ENCODE data around the gene PIK3R4.

PIK3R4 gene

DNA sequence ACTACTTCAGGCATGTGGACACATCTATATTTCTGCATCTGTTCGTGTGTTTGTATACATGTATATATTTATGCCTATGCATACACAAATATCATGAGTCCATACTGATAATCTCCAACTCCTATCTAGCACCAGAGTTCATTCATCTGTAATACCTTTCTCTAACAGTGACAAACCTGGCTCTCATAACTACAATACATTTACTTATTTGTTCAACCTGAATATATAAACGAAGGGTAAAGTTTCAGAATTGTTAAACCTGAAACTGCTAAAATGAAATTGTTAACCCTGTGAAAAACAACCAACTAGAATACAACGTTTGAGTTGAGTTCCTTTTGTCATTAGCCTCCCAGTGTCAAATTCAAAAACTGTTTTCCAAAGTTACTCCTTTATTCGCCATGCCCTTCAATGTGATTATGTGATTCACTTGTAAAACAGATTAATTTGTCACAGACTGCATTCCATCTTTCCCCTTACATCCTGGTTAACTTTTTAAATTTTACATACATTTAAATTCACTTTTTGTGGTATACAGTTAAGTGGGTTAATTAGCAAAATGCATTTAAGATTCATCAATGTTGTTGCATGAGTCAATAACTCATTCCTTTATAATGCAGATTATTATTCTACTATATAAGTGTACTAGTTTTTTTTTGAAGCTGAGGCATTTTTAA lies 58.5 kb downstream of the PIK3R4 start:
- no peak for ATAC-seq

DNA sequence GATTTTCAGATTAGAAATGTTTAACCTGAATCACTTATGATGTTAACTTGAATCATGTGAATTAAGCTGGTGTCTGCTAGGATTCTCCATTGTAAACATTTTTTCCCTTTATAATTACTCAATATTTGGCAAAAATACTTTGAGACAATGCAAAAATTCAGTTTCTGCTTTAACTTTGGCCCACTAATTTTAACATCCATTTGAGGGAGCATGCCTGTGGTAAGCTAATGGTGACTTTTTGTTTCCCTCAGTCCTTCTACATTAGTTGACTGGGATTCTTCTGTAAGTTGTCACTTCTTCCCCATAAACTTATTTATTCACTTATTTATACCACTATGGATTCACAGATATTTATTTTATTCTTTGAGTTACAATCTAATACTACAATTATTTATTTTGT lies 59.3 kb downstream of the PIK3R4 start:
- no peak for ATAC-seq

DNA sequence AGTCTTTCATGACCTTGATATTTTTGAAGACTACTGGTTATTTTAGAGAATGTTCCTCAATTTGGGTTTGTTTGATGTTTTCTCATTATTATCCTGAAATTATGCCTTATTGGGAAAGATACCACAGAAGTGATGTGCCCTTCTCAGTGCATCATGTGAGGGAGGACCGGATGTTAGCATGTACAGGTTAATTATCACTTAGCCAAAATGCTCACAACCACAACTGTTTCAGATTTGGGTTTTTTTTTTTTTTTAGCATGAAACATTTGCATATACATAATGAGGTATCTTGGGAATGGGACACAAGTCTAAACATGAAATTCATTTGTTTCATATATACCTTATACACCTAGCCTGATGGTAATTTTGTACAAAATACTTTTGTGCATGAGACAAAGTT lies 59.8 kb downstream of the PIK3R4 start:
- no peak for ATAC-seq

DNA sequence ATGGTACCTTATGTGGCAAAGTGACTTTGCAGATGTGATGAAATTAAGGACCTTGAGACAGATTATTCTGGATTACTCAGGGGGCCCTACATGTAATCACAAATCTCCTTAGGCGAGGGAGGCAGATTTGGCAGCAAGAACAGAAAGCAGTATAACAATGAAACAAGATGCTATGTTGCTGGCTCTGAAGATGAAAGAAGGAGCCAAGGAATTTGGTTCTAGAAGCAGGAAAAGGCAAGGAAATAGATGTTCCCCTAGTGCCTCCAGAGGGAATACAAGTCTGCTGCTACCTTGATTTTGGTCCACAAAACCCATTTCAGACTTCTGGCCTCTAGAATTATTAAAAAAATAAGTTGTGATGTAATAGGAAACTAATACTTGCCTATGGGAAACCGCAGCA lies 64.5 kb downstream of the PIK3R4 start:
- no peak for ATAC-seq

DNA sequence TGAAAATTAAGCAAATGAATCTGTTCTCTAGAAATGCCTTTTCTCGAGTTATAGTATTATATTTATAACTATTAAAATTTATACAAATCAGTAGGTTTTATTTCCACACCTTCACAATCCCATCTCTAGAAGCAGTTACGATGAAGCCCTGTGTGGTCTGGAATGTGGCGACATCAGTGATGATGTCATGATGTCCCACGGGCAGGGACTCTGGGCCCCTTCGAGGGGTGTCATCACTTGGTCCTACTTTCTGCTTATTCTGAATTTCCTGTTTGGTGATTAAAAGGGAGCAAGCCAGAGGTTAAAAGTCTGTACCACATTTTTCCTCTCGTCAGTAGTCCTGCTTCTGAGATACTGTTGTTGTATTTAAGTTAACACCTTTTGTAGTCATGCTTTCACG lies 67.4 kb downstream of the PIK3R4 start:
- no peak for ATAC-seq

DNA sequence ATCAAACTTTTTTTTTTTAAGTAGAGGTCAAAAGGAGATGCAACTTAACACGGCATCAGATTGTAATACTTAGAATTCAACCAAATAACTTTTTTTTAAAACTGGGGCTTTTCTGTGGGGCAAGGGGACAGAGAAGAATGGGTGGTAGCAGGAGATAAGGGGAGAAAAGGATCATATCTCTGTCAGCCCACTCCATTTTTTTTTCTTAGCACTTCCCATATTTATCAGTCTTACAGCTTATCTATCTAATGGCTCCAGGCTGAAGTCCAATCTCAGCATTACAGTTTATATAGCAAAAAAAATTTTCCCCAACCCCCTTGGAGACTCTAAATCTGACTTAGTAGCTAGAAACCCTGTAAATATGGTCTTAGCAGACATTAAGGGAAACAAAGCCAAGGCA lies 69.3 kb downstream of the PIK3R4 start:
- ATAC-seq: no peak

DNA sequence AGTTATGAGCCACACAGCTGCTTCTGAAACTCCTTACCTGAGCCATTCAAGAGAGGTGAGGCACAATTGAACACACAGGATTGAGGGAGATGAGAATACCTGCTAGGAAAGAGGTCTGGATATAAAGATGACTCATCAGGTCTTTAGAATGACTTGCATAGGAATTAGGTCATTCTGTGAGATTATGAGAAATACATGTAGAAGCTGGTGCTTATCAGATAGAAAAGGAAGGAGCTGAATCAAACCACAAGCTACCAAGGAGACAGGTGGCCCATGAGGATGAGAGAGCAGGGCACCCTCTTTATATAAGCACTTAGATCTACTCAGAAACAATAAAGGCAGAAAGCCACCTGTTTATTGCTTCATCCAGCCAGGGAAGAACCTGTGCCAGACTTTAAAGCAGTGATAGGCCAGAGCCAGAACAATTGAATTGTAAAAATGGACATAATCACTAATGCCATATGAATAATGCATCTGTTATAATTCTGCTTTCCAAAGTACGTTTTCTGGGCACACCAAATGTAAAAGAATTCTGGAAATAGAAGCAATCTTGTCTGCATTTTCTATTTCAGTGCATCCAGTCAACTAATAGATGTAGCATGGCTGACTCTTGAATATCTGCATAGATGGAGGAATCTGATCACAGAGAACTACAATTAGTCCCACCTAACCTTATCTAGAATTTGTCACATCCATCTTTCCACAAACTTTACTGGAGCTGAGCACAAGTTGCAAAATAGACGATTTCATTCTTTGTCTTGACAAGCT lies 74.9 kb downstream of the PIK3R4 start:
- no peak for ATAC-seq

DNA sequence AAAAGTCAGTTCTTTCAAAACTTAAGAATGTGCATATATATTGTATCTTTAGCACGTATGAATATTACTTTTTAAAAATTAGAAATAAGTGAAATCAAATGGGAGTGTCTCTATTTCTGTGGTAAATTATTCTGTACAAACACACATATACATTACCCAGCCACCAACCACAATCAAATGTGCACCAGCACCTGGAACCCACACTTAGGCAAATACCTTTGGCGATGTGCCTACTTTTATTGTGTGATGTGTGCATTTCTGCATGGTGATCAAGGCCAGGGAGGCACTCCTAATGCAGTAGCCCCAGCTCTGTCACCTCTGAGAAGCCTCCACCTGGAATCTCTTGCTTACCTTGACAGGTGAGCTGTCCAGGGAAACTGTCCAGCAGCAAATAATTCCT lies 76.9 kb downstream of the PIK3R4 start:
- no peak for ATAC-seq

DNA sequence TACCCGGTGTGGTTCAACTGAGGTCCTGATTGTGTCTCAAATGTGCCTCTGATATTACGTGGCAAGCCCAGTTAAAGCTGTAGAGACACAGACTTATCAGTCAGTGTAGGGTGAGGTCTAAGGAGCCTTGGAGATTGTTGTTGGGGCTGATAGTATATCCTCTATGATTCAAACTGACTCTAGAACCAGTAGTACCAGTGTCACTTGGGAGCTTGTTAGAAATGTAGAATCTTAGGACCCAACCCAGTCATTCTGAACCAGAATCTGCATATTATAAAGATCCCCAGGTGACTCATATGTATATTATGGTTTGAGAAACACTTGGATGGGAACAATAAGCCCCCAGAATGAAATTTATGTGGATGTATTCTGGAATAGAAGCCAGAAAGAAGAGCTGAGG lies 83.5 kb downstream of the PIK3R4 start:
- no peak for ATAC-seq

DNA sequence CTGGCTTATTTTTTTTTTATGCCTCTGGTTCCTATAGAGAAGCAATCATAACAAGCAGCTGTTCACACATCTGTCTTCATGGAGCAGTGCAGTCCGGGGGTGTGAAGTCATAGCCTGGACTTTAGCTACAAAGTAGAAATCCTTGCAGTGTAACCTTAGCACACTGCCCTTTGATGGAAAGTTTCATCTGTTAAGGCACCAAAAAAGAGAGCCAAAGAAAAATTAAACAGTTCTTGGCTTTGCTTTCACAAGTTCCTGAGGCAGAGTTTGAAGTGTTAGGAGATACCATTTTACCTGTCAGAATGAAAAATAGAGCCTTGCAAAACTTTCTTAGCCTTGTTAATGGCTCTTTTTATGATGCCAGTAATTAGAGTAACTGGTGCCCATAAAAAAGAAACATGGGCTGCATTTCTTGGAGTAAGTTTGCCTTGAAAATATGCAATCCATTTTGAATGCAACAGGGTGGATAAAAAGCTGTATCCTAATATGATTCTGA lies 84.1 kb downstream of the PIK3R4 start:
- no peak for ATAC-seq

DNA sequence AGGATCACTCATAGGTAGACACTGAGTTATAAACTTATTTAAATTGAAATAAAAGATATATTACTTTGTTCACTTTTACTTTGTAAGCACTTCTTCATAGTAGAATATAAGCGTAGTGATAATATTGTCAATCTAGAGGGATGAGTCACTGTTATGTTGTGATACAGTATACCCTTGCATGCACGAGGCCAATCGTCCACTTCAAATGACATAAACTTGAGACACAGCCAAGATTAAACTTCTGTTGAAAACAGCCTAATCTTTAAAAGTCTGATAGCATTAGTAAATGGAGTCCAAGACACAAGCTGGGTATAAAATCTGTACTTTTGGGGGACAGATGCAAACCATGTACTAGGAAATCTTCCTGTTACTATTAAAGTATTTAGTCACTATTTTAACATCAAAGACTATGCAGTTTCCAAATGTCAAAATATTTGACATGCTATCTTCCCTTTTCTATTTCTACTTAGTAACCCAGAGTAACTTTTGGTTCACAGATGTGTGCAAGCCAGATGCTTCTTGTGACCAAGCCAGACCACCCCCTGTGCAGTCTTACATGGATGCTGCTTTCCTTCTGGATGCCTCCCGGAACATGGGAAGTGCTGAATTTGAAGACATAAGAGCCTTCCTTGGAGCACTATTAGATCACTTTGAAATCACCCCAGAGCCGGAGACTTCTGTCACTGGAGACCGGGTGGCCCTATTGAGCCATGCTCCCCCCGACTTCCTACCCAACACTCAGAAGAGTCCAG lies 85.3 kb downstream of the PIK3R4 start:
- no peak for ATAC-seq

DNA sequence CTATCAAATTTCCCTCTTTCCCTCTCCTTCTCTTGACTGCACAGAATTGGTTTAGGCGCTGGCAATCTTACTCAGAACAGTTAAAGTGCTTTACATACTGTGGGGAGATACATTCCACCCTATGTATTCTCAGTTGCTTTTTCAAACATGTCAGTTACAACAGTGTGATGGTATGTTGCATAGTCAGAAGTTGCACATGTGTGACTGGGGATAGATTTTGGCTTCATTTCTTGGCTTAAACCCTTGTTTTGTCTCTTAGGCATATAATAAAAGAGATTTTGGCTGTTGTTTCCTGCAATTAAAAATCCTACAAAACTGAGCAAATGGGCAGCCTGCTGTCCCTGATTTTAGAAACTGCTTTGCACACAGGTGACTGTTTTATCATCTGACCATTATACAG lies 86.7 kb downstream of the PIK3R4 start:
- ATAC-seq: no peak

DNA sequence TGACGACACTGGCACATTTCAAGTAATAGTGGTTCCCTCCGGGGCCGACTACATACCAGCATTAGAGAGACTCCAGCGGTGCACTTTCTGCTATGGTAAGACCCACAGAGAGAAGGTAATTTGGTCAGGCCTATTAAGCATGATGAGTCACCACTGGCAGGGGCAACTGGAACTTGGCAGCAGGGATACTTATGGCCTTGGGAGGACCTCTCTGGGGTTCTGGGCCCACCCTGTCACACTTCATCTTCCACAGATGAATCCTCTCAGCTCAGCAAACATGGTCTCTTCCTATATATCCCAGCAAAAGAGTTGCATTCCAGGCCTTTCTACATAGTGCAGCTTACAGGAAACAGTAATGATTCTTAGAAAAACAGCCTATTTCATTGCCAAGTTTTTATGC lies 88.0 kb downstream of the PIK3R4 start:
- no peak for ATAC-seq

DNA sequence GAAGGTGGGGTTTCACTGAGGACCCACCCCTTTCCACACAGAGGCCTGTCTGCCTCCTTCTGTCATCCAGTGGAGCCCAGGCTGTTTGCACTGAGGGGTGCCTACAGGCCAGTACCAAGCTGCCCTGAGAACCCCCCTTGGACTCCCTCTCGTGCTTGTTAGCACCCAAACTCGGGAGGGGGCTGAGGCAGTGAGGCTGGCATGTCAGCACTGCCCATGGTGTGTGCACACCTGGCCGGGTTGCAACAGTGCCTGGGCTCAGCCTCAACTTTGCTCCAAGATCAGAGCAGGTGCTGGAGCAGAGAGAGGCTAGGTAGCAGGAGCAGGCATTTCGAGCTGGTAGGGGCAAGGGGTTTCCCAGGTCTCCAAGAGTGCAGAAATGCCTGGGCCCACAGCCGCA lies 90.0 kb downstream of the PIK3R4 start:
- ATAC-seq: no peak

DNA sequence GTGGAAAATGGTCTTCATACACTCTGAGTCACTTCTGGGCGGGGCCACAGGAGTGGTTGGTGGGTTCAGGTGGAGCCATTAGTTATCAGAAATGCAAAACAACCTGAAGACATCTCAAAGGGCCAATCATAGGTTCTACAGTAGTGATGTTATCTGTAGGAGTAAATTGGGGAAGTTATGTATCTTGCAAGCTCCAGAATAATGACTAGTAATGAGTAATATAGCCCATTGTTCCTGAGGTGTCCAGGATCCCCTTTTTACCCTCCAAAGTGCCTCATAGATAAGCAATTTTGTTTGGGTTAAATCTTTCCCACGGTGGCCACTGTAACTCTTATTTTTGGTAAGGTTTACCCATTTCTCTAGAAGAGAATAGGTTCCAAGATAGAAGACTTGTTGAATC lies 91.7 kb downstream of the PIK3R4 start:
- ATAC-seq: no peak

DNA sequence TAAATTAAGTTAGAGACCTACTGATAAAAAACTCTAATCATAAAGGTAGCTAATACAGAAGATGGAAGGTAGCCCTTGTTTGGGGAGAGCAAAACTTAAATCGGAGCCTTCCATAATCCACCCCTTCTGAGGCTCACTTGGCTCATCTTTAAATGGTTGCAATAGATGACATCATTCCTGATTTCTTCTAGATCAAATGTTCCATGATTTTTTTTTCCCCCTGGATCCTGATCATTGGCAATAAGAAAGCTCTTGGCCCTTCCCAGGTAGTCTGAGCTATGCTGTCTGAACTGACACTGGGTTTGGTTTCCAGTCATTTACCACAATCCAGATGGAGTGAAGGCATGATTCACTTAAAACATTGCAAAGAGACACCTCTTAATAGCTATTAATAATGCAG lies 92.5 kb downstream of the PIK3R4 start:
- no peak for ATAC-seq

DNA sequence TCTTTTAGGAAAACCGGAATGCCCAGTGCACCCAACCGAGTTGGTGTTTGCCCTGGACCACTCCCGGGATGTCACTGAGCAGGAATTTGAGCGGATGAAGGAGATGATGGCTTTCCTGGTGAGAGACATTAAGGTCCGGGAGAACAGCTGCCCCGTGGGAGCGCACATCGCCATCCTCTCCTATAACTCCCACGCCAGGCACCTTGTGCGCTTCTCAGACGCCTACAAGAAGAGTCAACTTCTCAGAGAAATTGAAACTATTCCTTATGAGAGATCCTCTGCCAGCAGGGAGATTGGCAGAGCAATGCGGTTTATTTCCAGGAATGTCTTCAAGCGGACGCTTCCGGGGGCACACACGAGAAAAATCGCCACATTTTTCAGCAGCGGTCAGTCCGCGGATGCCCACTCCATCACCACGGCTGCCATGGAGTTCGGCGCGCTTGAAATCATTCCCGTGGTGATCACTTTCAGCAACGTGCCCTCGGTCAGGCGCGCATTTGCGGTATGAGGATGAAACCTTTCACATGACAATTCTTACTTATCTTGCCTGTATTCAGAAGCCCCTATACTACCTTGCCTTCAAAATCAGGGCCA lies 97.5 kb downstream of the PIK3R4 start:
- no peak for ATAC-seq

DNA sequence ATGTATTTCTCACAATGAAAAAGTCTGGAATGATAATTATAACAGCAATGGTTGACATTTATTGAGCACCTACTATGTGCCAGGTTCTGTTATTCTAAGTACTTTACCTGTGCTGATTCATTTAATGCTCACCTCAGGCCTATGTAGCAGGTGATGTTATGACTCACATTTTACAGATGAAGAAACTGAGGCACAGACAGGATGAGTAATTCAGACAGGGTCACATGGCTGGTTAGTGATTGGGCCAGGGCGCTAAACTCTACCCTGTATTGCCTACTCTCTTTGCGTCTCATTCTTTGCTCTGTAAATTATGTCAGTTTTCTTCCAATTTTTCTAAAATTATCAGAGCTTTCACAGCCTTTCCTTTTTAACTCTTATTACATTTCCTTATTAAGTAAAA lies 98.3 kb downstream of the PIK3R4 start:
- ATAC-seq: no peak

DNA sequence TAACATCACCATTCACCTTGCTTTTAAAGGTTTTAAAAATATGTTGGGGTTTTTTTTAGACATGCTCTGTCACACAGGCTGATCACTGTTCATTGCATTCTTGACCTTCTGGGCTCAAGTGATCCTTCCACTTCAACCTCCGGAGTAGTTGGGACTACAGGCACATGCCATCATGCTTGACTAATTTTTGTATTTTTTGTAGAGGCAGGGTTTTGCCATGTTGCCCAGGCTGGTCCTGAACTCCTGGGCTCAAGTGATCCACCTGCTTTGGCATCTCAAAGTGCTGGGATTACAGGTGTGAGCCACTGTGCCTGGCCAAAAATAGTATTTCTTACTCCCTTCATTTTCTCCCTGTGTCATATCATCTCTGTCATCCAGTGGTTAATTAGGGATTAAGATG lies 101.4 kb downstream of the PIK3R4 start:
- ATAC-seq: no peak

DNA sequence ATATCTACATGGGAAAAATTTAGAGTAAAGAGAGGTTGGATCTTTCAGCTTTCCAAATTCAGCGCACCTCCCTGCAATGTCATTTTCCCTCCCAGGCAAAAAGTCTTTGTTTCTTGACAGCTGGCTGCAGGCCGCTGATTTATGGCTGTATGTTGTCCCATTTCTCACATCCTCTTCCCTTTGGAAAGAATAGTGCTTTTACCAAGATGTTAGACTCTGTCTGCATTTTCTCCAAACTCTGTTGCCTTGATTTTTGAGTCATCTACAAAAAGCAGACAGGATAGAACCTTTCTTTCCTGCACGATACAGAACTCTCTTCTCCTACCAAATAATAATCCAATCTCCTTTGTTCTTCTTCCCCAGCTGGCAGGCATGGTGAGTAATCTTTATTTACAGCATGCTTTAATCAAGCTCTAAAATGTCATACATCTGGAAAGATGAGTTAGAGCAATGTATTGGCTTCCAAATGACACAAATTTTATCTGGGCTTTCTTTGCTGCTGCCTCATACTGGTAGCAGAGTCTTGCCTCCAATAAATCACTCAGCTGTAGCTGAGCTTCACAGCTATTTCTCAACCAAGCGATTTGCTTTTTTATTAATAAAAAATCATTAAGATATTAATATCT lies 101.9 kb downstream of the PIK3R4 start:
- no peak for ATAC-seq

DNA sequence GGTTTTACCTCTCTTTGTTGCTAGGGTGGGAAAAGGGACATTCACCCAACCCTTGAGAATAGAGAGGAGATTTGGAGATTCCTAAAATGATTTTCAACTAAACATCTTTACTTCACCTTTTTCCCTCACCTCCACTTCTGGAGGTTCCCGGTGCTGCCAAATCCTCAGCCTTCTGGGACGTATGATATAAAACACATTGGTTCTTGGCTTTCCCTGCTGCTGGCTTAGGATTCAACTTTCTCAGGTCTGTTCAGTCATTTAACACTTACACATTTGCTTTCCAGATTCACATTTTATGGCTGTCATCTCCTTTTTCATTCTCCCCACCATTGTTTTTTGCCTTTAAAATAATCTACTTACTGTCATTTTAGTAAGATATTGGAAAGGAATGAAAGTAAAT lies 106.6 kb downstream of the PIK3R4 start:
- ATAC-seq: no peak

DNA sequence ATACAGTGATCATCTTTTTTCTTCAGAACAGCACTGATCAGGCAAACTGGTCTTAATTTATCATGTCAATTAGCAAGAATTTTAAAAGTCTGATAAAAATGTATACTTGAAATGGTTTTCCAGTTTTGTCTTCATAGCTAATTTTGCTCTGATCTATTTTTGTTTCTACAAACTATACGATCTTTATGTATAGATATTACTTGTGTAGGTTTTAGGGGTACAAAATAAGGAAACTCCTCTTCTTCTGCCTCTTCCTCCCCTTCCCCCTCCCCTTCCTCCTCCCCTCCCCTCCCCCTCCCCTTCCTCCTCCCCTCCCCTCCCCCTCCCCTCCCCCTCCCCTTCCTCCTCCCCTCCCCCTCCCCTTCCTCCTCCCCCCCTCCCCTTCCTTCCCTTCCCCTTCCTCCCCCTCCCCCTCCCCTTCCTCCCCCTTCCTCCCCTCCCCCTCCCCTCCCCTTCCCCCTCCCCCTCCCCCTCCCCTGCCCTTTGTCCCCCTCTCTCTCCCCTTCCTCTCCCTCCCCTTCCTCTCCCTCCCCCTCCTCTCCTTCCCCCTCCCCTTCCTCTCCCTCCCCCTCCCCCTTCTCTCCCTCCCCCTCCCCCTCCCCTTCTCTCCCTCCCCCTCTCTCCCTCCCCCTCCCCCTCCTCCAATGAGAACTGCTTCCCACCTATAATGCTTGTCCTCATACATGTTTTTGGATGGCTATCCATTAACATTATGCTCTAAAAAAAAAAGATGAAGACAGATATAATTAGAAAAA lies 110.0 kb downstream of the PIK3R4 start:
- ATAC-seq: no peak

Data from activated CD4-positive, CD25-positive, alpha-beta regulatory T cell treated with anti-CD3 and anti-CD28 coated beads, Interleukin-2, amount 50 U/mL, for 24 hours (primary cell).